Vagina (tissue), 2 donors: ENCODE results near the gene TTC28.

ENCODE experiments used
- CTCF ChIP-seq, 3 experiments: fragments of 450-650 bp in 2 of 3; fragments of 200-600 bp in 1 of 3; sonication (generic) in 1 of 3; IDR thresholded peaks; one replicate each; pipeline ENCODE4 v1.5.1; 2017 to 2019; ENCODE audit warnings: antibody characterized with exemption in 3 of 3, mild to moderate bottlenecking in 2 of 3, moderate library complexity in 2 of 3
- POLR2AphosphoS5 ChIP-seq, 2 donors: sonication (generic); formaldehyde crosslinking; IDR thresholded peaks; one replicate each; pipeline ENCODE4 v1.9.0; 2017; ENCODE audit warnings: antibody characterized with exemption in 2 of 2, mild to moderate bottlenecking in 2 of 2, low read depth in 1 of 2; ENCODE audit not compliant: insufficient read depth in 1 of 2

GRCh38 chr22:27996981-27997380, 682.7 kb downstream of the TTC28 start:
- no peak for TF ChIP-seq POLR2AphosphoS5 (IDR thresholded peaks at IDR 0.05; ENCODE audit: insufficient read depth in 1 of 2, low read depth in 1 of 2)
- no peak for TF ChIP-seq CTCF (IDR thresholded peaks at IDR 0.05)
